ENCODE results near the gene COLGALT1.
"Not testable (repeated sequence)": the region's sequence is repeated elsewhere in the genome, so short reads cannot be mapped to it uniquely, and the experiment has no call there.

COLGALT1 gene

GRCh38 chr19:17530586-17530985 lies 24.9 kb upstream of the COLGALT1 start:
- H3K4me3 ChIP-seq (ENCODE audit: low read depth, low read length) = no peak overlapping the region
- no peak for DNase-seq (ENCODE audit: low read depth)

- no peak for DNase-seq (ENCODE audit: low read depth)
- no peak overlapping the region for H3K4me3 ChIP-seq (ENCODE audit: low read depth, low read length)
Measured at GRCh38 chr19:17532116-17532515, 23.3 kb upstream of the COLGALT1 start.

DNA sequence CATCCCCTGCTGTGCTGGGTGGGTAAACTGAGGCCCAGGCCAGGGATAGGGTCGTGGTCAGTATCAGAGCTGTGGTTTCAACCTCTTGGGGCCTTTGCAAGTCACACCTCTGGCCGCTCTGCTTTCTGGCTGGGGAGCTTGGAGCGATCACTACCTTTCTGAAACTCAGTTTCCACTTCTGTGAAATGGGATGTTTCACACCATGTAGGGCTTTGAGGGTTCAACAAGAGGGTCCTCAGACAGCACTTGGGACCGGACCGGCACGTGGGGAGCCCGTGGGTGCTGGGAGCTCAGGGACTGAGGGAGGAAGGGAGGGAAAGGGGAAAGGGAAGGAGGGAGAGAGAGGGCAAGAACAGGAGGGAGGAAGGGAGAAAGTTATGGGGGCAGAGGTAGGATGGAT lies 22.9 kb upstream of the COLGALT1 start:
- no peak overlapping the region for H3K4me3 ChIP-seq (ENCODE audit: low read depth, low read length)
- DNase-seq (ENCODE audit: low read depth) = no peak

DNA sequence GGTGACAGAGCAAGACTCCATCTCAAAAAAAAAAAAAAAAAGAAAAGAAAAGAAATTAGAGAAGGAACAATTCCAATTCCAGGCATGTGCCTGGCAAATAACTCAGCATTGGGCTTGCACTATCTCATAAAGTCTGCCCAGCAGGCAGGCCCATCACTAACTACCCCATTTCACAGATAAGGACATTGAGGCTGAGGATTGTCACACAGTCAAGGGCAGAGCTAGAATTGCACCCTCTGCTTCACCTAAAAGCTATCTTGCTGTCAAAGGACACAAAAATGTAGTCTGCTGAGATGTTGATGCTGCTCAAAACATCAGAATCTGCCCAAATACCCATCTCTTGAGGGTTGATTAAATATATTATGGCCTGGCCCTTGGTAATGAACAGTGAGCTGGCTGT lies 20.7 kb upstream of the COLGALT1 start:
- no peak overlapping the region for H3K4me3 ChIP-seq (ENCODE audit: low read depth, low read length)
- DNase-seq (ENCODE audit: low read depth) = no peak

DNA sequence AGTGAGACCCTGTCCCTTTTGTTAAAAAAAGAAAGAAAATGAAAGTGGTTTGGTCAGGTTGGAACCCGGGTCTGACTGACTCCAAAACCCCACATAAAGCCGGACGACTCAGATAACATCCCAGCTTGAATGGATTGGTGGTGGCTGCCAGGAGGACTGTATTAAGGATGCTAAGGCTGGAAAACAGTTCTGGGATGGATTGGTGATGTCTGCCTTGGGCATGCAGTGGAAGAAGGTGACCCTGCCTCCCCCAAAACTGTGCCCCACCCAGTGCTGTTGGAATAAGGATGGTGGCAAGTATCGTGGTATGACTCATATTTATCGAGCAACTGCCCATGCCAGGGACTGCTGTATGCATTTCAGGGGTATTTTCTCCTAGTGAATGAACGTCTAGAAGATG lies 18.5 kb upstream of the COLGALT1 start:
- no peak for DNase-seq (ENCODE audit: low read depth)
- H3K4me3 ChIP-seq (ENCODE audit: low read depth, low read length) = no peak overlapping the region

DNA sequence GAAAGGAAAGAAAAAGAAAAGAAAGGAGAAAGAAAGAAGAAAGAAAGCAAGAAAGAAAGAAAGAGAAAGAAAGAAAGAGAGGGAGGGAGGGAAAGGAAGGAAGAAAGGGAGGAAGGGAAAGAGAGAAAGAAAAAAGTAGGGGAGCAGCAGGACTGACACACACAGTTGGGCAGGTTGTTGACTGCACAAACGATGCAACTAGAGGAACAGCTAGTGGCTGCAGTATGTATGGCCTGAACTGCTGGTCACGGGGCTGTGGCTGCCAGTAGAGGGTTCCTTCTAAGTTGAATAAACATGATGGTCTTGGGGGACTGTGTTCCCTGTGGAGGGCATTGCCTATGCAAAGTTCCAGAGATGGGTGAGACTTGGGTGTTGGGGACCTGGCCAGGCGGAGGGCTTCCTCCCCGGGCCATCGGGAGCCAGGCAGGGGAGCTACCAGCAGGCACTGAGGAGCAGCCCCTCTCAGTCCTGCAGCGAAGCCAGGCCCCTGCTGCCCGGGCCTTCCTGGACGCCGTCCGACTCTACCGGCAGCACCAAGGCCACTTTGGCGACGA lies 16.7 kb upstream of the COLGALT1 start:
- H3K4me3 ChIP-seq (ENCODE audit: low read depth, low read length) = peak overlapping the region; percentile 56
- DNase-seq (ENCODE audit: low read depth) = no peak

GRCh38 chr19:17539238-17540117 lies 16.0 kb upstream of the COLGALT1 start:
- peak overlapping the region; percentile 56 for H3K4me3 ChIP-seq (ENCODE audit: low read depth, low read length)
- DNase-seq (ENCODE audit: low read depth) = peak; percentile 78

GRCh38 chr19:17540174-17540573 lies 15.3 kb upstream of the COLGALT1 start:
- H3K4me3 ChIP-seq (ENCODE audit: low read depth, low read length) = no peak overlapping the region
- no peak for DNase-seq (ENCODE audit: low read depth)

- no peak for DNase-seq (ENCODE audit: low read depth)
- H3K4me3 ChIP-seq (ENCODE audit: low read depth, low read length) = no peak overlapping the region
Measured at GRCh38 chr19:17541184-17541759, 14.2 kb upstream of the COLGALT1 start.

GRCh38 chr19:17542042-17542441 lies 13.4 kb upstream of the COLGALT1 start:
- no peak for DNase-seq (ENCODE audit: low read depth)
- no peak overlapping the region for H3K4me3 ChIP-seq (ENCODE audit: low read depth, low read length)

DNA sequence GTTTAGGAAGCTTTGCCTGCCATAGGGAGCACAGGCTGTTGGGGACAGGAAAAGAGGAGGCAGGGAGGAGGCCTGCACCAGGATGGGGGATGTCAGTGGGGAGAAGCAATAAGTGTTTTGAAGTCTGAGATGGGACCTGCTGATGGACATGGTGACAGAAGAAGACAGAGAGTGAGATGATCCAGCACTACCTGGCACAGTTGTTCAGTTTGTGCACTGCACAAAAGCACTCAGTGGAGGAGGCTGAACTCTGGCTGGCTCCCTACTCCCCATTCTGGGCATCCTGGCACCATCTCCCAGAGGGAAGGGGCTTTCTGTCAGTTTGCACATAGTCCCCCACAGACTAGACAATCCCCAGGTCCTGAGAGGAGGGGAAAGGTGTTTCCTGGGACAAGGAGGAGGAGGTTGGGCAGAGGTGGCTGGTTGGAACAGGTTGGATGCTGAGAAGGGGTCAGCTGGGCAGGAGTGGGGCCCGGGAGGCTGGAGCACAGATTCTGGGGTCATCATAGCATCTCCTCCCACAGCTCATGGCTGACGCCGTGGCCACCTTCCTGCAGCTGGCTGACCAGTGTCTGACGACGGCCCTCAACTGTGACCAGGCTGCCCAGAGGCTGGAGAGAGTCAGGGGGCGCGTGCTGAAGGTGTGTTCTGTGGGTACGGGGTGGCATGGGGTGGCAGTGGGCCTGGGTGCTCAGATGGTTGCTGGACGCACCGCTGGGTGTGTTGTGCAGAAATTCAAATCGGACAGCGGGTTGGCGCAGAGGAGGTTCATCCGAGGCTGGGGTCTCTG lies 12.5 kb upstream of the COLGALT1 start:
- no peak for DNase-seq (ENCODE audit: low read depth)
- H3K4me3 ChIP-seq (ENCODE audit: low read depth, low read length) = no peak overlapping the region

- H3K4me3 ChIP-seq (ENCODE audit: low read depth, low read length) = no peak overlapping the region
- DNase-seq (ENCODE audit: low read depth) = no peak
Measured at GRCh38 chr19:17543986-17544385, 11.5 kb upstream of the COLGALT1 start.

GRCh38 chr19:17544418-17544817 lies 11.0 kb upstream of the COLGALT1 start:
- no peak for DNase-seq (ENCODE audit: low read depth)
- H3K4me3 ChIP-seq (ENCODE audit: low read depth, low read length) = no peak overlapping the region

DNA sequence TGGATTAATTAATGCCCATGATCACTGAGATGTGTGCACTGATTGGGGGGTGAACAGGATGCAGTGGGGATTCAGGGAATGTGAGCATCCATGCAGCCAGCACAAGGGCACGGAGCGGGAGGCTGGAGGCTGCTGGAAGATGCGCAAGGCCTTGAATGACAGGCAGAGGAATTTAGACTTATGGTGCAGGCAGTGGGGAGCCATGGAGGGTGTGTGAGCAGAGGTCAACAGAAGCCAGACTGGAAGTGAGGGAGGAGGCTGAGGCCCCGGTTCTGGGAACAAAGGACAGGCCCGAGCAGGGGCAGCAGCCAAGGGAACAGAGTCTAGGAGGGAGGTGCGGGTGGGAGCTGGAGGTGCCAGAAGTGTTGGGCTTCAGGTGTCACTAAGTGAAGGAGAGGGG lies 7.3 kb upstream of the COLGALT1 start:
- DNase-seq (ENCODE audit: low read depth) = no peak

DNA sequence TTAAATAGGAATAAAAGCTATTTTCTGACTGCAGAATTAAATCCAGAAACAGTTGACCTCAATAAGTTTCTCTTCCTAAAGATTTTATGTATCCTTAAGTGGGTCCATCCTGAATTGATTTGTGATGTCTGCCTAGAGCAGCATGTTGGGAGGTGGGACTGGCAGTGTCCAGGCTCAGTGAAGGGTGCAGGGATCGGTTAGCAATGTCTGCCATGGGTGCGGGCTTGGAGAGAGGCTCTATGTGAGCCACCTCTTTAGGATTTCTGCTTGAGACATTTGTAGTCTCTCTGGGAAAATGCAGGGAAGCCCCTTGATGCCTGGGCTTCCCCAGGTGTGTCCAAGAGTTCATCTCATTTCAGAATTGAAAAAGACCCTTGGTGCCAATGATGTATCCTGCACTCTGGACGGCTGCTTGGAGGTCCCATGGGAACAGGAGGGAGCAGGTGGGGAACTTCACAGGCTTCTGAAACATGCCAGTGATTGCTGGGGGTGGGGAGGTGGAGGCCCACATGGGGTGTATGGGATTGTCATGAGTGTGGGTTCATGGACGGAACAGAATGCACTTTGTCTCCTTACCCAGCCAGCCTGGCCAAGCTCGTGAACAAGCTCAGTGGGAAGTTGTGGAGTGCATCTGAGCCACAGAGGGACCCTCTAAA lies 6.2 kb upstream of the COLGALT1 start:
- no peak overlapping the region for H3K4me3 ChIP-seq (ENCODE audit: low read depth, low read length)
- DNase-seq (ENCODE audit: low read depth) = no peak

More for the DNA sequence above, 7.3 kb upstream of the COLGALT1 start:
- H3K4me3 ChIP-seq (ENCODE audit: low read depth, low read length) = no peak overlapping the region

DNA sequence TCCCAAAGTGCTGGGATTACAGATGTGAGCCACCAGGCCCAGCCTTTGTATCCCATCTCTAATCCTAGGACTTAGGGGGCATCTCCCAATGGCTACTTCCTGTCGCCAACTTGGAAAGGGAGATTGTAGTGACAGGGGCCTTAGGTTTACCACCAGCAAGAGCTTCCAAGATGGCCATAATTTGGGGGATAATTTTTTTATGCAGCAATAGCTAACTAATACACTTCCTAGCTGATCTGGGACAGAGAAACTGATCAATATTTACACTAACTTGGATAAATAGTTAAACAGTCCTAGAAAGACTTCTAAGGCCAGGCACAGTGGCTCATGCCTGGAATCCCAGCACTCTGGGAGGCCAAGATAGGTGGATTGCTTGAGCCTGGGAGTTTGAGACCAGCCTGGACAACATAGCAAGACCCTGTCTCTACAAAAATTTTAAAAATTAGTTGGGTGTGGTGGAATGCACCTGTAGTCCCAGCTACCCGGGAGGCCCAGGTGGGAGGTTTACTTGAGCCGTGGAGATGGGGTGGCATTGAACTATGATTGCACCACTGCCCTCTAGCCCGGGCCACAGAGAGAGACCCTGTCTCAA lies 5.3 kb upstream of the COLGALT1 start:
- no peak for DNase-seq (ENCODE audit: low read depth)
- no peak overlapping the region for H3K4me3 ChIP-seq (ENCODE audit: low read depth, low read length)

DNA sequence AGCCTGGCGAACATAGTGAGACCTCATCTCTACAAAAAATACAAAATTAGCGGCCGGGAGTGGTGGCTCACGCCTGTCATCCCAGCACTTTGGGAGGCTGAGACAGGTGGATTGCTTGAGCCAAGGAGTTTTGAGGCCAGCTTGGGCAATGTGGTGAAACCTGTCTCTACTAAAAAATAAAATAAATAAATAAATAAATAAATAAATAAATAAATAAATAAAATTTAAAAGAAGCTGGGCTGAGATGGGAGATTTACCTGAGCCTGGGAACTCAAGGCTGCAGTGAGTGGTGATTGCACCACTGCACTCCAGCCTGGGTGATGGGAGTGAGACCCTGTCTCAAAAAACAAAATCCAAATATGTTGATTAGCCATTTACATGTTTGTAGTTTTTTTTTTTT lies 2.7 kb upstream of the COLGALT1 start:
- not testable (repeated sequence) for H3K4me3 ChIP-seq (ENCODE audit: low read depth, low read length); DNase-seq (ENCODE audit: low read depth)

DNA sequence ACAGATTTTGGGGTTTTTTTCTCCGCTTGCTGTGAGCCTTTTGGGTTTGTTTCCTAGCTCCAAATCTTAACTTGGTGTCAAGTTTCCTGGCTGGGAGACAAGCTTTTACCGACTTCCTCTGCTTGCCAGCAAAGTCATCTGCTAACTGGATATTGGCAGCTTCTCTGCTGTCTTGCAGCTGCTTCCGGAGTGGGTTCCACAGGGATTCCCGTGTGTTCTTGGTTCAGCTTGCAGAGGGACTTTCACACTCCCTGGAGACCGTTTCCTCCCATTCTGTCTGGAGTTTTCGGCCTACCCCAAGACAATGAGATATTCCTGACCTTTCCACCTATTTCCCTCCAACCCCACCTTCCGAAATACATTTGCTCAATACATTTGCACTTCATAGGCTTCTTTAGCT lies 2.2 kb upstream of the COLGALT1 start:
- H3K4me3 ChIP-seq (ENCODE audit: low read depth, low read length) = no peak overlapping the region

DNA sequence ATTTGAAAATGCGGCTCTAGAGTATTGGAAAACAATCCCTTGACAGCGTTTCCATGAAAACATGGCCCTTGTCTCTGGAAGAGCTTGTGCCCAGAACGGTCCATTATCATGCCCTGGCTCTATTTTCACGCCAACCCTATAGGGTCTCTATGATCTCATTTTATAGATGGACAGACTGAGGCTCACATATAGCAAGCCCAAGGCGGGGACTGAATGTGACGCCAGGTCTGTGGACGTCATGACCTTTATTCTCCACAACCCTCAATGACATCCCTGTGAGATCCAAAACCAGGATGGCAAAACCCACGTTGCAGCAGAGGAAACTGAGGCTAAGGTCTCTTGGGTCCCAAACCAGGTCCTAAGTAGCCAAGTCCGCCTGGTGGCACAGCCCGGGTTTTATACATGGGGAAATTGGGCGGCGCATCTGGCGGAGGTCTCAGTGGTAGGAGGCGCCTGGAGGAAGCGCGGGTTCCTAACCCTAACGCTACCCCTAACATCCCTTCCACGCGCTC lies 425 bp upstream of the COLGALT1 start:
- DNase-seq (ENCODE audit: low read depth) = no peak
- H3K4me3 ChIP-seq (ENCODE audit: low read depth, low read length) = peak overlapping the region; percentile 78

More for the DNA sequence above, 2.2 kb upstream of the COLGALT1 start:
- DNase-seq (ENCODE audit: low read depth) = peak; percentile 92

All from skeletal muscle cell (primary cell).